GM12874 (cell line): ENCODE measurements around the gene PHTF2.

Experiments
- TF ChIP-seq, protein P1 (sequence below): IDR thresholded peaks from 2 replicates; pipeline ENCODE4 v1.5.1; 2011; ENCODE audit warnings: low read depth, mild to moderate bottlenecking, control low read depth, low read length, moderate library complexity; ENCODE audit not compliant: insufficient read depth

The PHTF2 gene

DNA sequence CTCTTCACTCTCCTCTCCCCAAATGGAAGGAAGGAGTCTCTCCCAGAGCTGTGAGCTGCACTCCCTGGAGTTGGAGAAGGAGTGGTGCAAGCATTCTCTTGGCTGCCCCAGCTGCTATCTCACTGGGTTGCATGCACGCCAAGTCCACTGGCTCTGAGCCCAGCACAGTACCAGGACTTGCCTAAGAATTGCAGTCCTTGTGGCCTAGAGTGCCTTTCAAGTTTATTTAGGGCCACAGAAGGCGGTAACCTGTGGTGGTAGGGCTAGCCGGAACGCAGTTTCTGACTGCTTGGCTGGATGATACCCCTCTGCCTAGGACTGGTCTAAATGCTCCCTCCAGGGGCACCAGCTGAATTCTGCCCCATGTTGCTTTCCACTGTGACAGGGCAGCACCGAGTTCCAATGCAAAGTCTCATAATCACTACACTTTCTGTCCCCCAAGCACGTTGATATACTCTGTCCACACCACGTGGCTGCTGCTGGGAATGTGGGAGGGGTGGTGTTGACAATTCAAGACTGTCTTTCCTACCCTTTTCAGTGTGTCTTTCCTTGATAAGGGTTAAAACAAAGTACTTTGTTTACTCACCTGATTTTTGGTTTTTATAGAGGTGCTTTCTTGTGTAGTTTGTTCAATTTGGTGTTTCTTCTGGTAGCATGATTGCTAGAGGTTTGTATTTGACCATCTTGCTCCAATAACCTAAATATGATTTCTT, 57.0 kb downstream of the PHTF2 start:
- TF ChIP-seq, protein P1, sequence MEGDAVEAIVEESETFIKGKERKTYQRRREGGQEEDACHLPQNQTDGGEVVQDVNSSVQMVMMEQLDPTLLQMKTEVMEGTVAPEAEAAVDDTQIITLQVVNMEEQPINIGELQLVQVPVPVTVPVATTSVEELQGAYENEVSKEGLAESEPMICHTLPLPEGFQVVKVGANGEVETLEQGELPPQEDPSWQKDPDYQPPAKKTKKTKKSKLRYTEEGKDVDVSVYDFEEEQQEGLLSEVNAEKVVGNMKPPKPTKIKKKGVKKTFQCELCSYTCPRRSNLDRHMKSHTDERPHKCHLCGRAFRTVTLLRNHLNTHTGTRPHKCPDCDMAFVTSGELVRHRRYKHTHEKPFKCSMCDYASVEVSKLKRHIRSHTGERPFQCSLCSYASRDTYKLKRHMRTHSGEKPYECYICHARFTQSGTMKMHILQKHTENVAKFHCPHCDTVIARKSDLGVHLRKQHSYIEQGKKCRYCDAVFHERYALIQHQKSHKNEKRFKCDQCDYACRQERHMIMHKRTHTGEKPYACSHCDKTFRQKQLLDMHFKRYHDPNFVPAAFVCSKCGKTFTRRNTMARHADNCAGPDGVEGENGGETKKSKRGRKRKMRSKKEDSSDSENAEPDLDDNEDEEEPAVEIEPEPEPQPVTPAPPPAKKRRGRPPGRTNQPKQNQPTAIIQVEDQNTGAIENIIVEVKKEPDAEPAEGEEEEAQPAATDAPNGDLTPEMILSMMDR, result no peak

GRCh38 chr7:77858278-77858677, 59.7 kb downstream of the PHTF2 start:
- TF ChIP-seq, protein P1, result no peak

DNA sequence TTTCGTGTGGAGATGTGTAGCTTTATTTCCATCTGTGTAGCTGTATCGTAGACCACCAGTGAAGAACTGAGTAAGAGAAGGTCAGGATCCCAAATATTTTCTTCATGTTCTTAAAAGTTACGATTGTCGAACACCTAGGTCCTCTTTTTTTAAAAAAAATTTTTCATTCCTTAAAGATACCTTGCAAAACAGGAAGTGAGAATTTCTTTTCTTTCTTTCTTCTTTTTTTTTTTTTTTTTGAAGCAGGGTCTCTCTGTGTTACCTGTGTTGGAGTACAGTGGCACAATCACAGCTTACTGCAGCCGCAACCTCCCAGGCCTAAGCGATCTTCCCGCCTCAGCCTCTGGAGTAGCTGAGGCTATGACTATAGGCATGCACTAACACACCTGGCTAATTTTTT, 60.8 kb downstream of the PHTF2 start:
- TF ChIP-seq, protein P1, result no peak

DNA sequence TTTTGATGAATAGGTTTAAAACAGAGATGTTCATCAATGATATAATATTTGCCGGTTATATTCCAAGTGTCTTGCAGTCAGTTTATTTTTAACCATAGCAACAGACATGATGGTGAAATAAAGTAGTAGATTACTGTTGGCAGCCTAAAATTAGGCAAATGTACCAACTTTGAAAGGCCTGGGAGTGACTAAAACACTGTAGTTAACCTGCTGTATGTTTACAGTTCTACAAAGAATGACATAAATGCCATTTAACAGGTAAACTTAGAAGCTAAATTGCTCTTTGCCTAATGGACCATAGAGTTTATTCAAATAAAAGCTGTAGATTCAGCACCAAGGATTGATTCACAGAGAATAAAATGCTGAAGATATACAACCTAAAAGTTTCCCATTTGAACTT, 64.1 kb downstream of the PHTF2 start:
- TF ChIP-seq, protein P1, result no peak

DNA sequence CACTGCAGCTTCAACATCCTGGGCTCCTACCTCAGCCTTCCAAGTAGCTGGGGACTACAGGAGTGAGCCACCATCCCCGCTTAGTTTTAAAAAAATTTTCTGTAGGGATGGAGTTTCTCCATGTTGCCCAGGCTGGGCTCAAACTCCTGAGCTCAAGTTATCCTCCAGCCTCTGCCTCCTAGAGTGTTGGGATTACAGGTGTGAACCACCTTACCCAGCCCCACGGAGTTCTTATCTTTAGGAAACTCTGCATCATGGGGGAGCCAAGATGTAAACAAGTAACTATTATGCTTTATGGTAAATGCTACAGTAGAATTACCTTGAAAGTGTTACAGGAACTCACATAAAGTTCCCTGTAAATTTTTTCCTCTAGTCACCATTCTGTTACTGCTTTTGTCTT, 65.3 kb downstream of the PHTF2 start:
- TF ChIP-seq, protein P1, result no peak

DNA sequence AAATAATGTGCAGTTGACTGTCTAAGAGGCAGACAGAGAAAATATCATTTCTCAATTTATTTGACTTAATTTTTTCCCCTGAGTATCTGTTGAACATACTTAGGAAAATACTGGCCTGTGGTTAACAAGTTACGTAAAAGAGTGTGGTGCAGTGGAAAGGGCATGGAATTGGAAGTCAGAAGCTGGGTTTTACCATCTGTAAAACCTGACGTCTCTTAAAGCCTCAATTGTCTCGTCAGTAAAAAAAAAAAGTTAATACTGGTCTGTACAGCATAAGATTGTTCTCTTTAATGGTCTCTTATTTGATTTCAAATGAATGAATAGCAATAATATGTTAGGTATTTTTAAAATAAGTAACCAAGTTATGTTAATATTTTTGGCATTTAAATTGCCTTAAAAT, 67.8 kb downstream of the PHTF2 start:
- TF ChIP-seq, protein P1, result no peak

- TF ChIP-seq, protein P1, result no peak
Measured at GRCh38 chr7:77866786-77867536, 68.4 kb downstream of the PHTF2 start.
